IPS-11a (cell line): ENCODE data around the gene MYCBPAP.
A peak's percentile ranks its signal among the peaks of the same experiment; 100 is the strongest.

Experiments used
- H3K4me3 ChIP-seq: one replicate; pipeline ENCODE4 v1.5.1; 2013; ENCODE audit warnings: low read depth, low read length, control low read depth

The MYCBPAP gene

DNA sequence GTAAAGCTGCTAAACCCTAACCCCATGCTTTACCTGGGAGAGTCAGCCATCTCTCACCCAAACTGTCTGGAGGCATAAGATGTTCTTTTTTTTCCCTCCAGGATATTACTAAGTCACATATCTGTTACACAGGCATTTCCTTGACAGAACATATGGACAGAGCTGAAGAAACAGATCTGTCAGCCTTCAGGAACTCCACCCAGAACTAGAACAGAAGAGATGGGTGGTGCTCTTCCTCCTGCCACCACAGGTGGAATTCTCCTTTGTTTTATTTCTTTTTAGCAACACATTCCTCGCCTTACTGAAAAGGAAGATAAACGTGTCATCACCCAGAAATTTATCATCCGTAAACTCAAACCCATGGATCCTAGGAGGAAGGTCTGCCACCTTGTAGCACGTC, 8.8 kb downstream of the MYCBPAP start:
- H3K4me3 ChIP-seq = no peak overlapping the region

DNA sequence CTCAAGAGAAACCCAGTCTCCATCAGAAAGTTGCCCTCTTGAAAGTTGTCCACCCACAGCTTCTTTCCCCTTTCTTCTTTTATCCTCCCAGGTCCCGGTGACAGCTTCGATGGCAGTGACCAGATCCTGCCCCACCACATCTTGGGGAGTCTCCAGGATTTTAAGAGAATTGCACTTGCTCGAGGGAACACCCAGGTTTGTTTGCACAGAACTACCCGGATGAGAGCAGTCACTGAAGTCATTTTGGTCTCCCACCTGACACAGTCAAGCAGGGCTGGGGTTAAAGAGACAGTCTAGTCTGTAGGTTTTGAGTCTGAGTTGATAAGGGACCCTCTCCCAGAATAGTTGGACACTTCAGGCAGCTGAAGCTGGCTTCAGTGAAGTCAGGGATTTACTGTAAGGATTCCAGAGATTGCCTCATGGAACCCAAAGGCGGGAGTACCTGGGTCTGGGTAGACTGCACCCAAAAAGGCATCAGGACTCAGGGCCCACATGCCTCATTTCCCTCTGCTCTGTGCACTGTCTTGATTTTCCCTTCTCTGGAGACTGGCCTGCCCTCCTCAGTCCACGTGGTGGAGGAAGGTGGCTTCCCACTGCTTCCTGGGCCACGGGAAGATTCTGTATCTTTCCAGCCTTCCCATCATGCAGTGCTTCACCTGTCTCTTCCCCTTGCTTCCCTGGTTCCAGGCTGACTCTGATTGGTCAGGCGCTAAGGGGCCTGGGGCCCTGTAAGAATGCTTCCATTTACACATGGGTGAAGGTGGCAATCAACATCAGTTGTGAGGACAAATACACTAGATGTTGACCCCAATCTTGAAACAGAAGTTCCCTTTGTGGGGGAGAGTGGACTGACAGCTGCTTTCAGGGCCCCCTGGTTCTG, 9.5 kb downstream of the MYCBPAP start:
- no peak overlapping the region for H3K4me3 ChIP-seq

DNA sequence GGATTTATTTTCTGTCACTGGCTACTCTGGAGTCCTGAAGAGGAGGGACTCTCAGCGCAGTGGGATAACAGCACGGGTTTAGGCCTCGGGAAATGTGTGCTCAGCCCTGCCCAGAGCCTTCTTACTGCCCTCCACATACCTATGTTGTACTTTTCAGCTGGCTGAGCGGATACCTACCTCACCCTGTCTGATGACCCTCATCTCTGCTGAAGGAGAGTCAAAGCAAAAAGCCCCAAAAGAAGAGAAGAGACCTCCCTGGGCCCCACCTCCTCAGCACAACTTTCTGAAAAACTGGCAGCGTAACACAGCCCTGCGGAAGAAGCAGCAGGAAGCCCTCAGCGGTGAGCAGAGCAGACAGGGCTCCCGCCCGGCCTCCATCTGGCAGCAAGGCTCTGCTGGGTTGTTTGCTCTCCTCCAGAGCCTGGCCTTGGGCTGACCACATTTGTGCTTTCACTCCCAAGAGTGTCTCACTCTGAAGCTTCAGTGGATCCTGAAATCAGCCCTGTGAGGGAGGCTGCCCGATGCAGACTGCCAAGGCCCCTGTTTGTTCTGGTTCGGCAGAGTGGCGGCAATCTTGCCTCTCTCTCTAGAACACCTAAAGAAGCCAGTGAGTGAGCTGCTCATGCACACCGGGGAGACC, 10.3 kb downstream of the MYCBPAP start:
- H3K4me3 ChIP-seq = no peak overlapping the region

DNA sequence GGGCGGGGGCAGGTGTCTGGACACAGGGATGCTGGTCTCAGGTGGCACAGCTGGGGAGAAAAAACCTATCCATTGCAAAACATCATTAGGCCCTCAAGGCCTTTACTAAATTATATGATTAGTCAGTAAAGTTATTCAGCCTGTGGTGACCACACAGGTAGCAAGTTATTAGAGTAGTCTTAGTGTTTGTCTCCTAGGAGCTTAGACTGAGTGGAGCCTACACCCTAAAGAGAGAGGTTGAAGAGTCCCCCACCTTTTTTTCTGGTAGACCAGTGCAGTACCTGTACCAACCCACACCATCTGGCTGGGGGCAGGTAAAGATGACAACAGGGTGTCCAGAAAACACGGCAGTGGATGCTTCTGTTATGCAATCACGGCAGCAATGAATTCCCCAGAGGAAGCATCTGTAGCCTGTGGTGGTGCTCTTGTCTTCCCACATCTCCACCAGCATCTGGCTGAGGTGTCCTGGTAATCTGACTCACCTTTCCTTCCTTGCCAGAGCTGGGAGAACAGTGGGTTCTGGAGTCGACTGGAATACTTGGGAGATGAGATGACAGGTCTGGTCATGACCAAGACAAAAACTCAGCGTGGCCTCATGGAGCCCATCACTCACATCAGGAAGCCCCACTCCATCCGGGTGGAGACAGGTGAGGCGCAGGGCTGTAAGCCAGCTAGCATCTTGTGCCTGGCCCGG, 11.0 kb downstream of the MYCBPAP start:
- H3K4me3 ChIP-seq = no peak overlapping the region

DNA sequence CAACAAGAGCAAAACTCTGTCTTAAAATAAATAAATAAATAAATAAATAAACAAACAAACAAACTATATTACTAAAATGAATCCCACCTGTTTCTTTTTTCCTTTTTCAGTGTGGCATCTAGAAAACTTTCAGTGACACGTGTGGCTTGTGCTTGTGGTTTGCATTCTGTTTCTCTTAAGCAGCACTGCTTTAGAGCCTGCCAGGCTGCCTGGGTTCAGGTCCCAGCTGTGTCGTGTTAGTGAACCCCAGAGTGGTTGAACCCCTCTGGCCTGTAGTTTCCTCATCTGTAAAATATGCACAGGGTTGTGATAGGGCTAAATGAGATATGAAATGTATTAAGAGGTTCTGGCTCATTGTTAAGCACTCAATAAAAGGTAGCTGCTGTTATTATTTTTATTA, 12.2 kb downstream of the MYCBPAP start:
- no peak overlapping the region for H3K4me3 ChIP-seq

DNA sequence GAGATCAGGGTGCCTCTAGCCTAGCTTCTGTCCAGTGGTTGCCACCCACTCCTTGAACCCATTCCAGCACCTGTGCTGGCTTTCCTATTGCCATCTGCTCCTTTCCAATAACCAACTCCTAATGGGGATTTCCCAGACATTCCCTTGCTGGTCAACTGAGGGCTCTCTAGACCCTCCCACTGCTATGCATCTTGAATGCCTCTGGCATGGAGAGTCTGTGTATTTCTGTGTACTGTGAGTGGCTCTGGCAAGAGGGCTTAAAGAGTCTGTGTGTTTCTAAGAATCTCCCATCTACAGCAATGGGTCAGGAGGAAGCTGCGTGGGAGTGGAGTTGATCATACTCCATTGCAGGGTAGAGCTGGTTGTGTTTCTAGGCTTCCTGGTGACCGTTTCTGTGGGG, 13.3 kb downstream of the MYCBPAP start:
- H3K4me3 ChIP-seq = no peak overlapping the region

DNA sequence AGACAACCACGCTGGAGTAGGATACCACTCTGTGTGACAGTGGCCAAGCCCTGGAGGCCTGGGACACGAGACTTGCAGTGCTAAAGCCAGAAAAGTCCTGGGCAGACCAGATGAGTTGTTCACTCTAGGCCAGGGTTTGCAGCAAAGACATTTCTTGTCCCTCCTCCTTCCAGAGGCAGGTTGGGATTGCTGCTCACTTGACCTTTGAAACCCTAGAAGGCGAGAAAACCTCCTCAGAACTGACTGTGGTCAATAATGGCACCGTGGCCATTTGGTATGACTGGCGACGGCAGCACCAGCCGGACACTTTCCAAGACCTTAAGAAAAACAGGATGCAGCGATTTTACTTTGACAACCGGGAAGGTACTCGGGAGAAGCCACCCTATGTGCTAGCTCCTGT, 14.5 kb downstream of the MYCBPAP start:
- H3K4me3 ChIP-seq = no peak overlapping the region

DNA sequence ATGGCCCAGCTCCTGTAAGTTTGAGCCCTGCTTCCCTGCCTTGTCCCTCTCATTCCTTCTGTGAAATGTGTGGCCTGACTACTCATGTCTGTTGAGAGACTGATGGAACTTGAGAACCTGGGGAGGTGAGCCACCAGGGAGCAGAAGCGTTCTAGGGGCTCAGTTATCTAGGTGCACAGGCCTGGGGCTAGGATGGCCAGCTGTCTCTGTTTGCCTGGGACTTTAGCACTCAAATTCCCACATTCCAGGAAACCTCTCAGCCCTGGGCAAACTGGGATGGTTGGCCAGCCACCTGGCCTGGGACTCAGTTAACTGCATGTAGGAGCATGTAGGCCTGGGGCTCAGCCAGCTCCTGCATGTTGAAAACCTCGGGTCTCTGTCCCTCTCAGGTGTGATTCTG, 15.0 kb downstream of the MYCBPAP start:
- H3K4me3 ChIP-seq = no peak overlapping the region

DNA sequence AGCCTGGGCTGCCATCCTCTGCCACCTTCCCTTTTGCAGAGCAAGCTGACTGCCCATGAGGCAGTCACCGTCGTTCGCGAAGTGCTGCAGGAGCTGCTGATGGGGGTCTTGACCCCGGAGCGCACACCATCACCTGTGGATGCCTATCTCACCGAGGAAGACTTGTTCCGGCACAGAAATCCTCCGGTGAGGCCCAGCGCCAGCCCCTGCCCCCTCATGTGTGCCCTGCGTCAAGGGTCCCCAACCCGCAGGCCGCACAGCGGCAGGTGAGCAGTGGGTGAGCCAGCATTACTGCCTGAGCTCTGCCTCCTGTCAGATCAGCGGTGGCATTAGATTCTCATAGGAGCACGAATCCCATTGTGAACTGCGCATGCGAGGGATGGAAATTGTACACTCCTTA, 16.6 kb downstream of the MYCBPAP start:
- no peak overlapping the region for H3K4me3 ChIP-seq

DNA sequence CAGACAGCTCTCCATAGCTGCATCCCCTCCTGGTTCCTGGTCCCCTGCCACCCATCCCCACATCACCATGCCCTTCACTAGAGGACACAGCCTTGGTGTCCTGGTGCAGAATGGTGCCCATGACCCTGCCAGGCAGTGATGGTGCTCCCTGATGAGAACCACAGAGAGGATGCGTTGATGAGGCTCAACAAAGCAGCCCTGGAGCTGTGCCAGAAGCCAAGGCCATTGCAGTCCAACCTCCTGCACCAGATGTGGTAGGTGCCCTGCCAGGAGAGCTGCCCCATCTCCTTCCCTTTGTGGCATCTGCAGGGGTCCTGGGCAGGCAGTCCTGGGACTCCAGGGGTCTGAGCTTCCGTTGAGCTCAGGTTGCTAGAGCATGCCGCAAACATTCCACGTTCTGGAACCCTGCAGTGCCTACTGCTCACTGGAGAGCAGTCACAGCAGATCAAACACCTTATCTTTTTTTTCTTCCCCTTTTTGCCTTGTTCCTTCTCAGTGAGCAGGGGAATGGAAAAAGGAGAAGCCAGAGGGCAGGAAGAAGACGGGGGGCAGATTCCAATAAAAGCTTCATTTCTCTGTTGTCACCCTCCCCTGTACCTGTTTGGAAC, 19.0 kb downstream of the MYCBPAP start:
- H3K4me3 ChIP-seq = no peak overlapping the region

DNA sequence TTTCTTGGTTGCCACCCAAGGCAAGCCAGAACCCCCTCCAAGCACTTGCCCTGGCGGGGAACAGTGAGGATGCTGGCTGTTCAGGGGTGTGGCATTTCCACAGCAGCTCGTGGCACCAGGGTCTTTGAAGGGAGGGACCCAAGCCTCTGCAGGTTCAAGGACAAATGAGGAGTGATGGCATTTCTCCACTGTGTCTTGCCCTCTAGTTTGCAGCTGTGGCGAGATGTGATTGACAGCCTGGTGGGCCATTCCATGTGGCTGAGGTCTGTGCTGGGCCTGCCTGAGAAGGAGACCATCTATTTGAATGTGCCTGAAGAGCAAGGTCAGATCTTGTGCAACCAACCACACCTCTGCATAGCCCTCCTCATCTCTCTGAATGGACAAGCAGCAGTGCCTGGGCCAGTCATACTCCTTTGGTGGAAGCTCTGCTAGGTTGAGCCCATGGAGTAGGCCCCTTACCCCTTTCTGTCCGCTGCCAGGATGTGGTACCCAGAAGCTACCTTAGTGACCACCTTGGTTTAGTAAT, 19.8 kb downstream of the MYCBPAP start:
- H3K4me3 ChIP-seq = no peak overlapping the region

DNA sequence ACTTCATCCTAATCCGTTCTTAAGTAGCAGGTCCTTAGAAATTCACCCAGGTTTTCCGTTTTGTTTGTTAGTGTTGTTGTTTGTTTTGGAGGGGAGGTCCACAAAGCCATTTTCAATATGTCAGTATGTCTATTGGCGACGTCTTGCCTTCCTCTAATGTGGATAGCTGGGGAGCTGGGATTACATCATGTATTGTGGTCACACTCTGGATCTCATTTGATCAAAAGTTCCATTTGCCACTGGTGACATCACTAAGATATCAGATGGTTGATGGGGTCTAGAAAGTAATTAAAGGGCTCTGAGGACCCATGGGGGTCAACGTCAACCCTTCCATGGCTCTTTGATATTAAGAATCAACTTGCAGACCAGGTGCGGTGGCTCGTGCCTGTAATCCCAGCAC, 21.6 kb downstream of the MYCBPAP start:
- no peak overlapping the region for H3K4me3 ChIP-seq

DNA sequence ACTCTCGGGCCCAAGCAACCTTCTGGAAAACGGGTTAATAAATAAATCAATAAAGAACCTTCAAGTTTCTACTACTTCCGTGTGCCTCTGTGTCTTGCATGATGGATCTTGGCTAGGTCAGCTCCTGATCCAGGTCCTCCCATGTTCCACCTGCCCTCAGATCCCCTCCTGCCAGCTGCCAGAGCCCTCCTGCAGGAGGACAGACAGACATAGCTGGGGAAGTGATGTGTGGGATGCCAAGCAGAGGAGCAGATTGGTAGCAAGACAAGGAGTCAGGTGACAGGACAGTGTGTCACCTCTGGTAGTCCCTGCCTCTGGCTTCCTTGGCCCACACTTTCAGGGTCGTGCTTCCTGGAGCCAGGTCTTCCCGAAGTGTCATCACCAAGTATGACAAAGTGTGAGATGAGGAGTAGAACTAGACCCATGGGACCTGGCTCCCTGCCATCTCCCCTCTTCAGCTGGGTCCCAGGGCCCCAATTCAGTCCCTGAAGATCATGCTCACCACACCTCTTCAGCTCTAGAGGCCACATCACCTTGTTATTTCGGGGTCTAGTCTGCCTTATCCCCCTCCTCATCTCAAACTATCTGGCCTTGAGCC, 23.3 kb downstream of the MYCBPAP start:
- no peak overlapping the region for H3K4me3 ChIP-seq

DNA sequence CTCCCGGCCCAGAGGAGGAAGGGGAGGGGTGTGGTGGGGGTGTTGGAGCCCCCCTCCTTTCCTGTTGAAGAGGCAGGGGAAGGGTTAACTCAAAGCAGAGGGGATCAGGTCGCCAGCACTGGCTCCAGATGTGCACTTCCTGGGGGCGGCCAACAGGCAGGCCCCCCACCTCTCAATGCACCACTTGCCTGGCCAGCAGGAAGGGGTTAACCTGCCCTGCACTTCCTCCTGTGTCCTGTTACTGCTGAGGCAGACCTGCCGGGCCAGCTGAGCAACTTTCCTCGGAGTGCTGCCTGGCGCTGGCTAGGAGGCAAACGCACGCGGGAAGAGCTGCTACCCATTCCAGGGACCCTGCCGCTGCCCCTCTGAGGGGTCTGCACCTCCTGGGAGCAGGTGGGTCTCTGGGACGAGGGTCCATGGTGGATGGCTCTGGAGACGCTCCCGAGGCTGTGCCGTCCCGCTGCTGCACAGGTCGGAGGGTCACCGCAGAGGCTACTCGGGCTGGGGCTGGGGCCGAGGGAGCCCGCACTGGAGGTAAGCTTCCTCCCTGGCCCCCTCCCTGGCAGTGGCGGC, 24.3 kb downstream of the MYCBPAP start, which contains the start of gene EPN3:
Gene EPN3, plus strand, starts transcription at position 284 of the 573 bp plus-strand sequence. CDS start 3,822 bp downstream, outside the sequence.
- H3K4me3 ChIP-seq = peak within 1 kb of the TSS; percentile 56

DNA sequence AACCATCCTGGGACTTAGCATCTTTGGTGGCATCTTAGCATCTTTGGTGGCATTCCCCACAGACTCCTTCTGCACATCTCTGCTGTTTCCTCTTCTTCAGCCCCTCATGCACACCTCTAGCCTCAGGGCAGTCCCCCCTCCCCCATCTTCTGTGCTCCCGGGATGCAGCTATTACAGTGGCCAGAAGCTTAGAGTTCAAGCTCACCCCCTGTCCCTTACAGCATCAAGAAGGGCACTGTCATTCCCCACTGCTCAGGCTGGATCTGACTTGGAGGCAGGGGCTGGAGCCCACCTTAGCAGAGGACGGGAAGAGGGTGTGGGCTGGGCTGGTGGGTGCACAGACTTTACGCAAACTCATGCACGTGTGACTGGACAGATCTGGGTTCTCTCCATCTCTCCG, 24.9 kb downstream of the MYCBPAP start:
- peak overlapping the region; percentile 56 for H3K4me3 ChIP-seq

DNA sequence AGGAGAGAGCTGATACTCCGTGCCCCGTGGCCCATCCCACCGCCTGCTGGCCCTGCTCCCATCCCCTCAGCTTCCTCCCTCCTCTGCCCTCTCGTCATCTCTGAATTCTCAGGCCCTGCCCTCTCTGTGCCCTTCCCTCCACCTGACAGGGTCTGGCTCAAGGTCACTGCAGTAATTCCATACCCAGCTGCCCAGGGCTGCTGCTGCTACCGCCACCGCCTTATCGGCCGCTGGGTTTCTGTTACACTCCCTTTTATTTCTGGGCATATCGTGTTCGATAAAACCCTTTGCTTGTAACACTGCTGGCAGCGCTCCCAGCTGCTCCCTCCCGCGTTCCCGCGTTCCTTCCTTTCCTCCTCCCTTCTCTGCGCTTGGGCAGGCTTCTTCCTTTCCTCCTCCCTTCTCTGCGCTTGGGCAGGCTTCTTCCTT, 25.5 kb downstream of the MYCBPAP start:
- H3K4me3 ChIP-seq = peak overlapping the region; percentile 56

DNA sequence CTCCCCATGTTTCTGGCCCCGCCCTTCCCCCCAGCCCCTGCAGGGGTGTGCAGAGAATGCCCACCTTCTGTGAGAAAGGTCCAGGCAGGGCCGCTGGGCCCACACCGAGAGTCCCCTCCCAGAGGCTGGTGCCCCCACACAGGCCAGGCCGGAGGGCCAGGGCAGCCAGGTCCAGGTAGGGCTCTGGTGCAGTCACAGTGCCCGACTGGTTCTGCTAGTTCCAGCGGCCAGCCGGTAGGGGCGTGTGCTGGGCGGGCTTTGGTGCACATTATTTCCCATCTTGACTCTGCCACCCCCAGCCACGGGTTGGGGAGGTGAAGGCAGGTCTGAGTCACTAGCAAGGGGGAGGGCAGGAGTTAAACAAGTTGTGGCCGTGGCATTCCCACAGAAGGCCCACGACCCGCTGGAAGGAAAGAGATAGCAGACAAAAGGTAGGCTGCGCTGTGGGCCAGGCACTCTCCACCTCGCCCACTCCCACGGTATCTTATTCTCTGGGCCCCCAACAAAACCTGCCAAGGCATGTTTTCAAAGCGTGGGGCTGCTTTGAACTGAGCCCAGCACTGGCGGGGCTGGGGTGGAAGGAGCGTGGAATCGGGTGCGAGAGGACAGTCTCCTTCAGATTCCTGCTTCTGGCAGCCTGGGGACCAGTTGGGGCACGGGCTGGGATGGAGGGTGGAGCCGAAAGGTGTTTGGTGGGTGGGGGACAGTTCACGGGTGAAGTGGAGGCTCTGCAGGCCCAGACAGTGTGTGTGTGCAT, 26.2 kb downstream of the MYCBPAP start:
- H3K4me3 ChIP-seq = no peak overlapping the region

DNA sequence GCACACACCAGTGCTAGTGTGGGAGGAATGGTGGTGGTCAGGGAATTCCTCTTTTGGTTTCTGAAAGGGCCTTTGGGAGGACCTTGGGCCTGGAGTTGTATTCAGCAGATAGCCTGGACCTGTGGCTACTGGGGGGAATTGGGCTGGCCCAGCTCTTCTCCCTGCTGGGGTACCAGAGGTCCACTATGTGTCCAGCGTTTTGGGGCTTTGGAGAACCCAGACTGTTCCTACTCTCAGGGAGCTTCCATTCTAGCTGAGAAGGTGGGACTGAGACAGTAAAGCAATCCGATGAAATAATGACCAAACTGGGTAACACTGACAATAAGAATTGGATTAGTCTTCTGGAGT, 26.7 kb downstream of the MYCBPAP start:
- no peak overlapping the region for H3K4me3 ChIP-seq

DNA sequence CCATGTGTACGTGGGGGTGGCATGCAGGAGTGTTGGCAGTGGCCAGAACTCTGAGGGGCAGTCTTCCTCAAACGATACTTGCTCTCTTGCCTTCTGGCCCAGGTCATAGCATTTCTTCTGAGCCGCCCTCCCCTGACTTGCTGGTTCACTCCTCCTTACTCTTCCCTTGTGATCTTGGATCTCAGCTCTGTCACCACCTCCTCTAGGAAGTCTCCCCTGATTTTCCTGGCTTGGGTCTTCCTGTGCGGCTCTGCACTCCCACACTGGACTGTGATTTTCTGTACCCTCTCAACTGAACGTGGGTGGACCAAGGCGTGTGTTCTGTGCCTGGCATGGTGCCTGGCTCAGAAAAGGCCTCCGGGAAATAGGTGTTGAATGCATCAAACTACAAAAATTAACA, 27.2 kb downstream of the MYCBPAP start:
- H3K4me3 ChIP-seq = no peak overlapping the region
